GM21526 (cell line): ENCODE data around the gene PLA2G2C.

ENCODE experiments used
- ATAC-seq: cut with Tn5 transposase; IDR thresholded peaks from one replicate; pipeline ENCODE4 v1.9.1; 2021; ENCODE audit warnings: moderate library complexity; ENCODE audit not compliant: unreplicated experiment, low FRiP score

Gene PLA2G2C

GRCh38 chr1:20210736-20211460 lies 24.6 kb upstream of the PLA2G2C start:
- ATAC-seq = no peak

GRCh38 chr1:20209471-20209870 lies 23.2 kb upstream of the PLA2G2C start:
- ATAC-seq = no peak

GRCh38 chr1:20207546-20207945 lies 21.2 kb upstream of the PLA2G2C start:
- no peak for ATAC-seq

GRCh38 chr1:20202166-20202565 lies 15.8 kb upstream of the PLA2G2C start:
- ATAC-seq = no peak

- no peak for ATAC-seq
These were observed 14.6 kb upstream of the PLA2G2C start for GRCh38 chr1:20200966-20201365.

- no peak for ATAC-seq
These were observed 13.5 kb upstream of the PLA2G2C start for GRCh38 chr1:20199840-20200239.

- no peak for ATAC-seq
These were observed 13.1 kb upstream of the PLA2G2C start for GRCh38 chr1:20199403-20199802.

GRCh38 chr1:20198918-20199317 lies 12.6 kb upstream of the PLA2G2C start:
- no peak for ATAC-seq

- no peak for ATAC-seq
These were observed 12.0 kb upstream of the PLA2G2C start for GRCh38 chr1:20198296-20198695.

- no peak for ATAC-seq
These were observed 11.0 kb upstream of the PLA2G2C start for GRCh38 chr1:20197329-20197791.

GRCh38 chr1:20195462-20195780 lies 9.1 kb upstream of the PLA2G2C start:
- no peak for ATAC-seq

- ATAC-seq = no peak
These were observed 8.6 kb upstream of the PLA2G2C start for GRCh38 chr1:20194757-20195461.

GRCh38 chr1:20194224-20194623 lies 7.9 kb upstream of the PLA2G2C start:
- ATAC-seq = no peak

GRCh38 chr1:20192871-20193411 lies 6.6 kb upstream of the PLA2G2C start:
- no peak for ATAC-seq

- ATAC-seq = no peak
These were observed 6.0 kb upstream of the PLA2G2C start for GRCh38 chr1:20192364-20192763.

GRCh38 chr1:20191266-20191825 lies 5.0 kb upstream of the PLA2G2C start:
- ATAC-seq = no peak

- no peak for ATAC-seq
These were observed 4.2 kb upstream of the PLA2G2C start for GRCh38 chr1:20190256-20191160.

- no peak for ATAC-seq
These were observed 3.3 kb upstream of the PLA2G2C start for GRCh38 chr1:20189664-20190063.

GRCh38 chr1:20188455-20188817 lies 2.1 kb upstream of the PLA2G2C start:
- no peak for ATAC-seq

- no peak for ATAC-seq
These were observed 1.6 kb upstream of the PLA2G2C start for GRCh38 chr1:20187813-20188454.
